ENCODE results near the gene ADGRV1. TPM values are rescaled to one million over a fixed set of nuclear protein-coding genes. Genes with fewer than 3 reads are reported as not detected.

Gene ADGRV1
- total RNA-seq, 1 donor: 0.94 TPM

DNA sequence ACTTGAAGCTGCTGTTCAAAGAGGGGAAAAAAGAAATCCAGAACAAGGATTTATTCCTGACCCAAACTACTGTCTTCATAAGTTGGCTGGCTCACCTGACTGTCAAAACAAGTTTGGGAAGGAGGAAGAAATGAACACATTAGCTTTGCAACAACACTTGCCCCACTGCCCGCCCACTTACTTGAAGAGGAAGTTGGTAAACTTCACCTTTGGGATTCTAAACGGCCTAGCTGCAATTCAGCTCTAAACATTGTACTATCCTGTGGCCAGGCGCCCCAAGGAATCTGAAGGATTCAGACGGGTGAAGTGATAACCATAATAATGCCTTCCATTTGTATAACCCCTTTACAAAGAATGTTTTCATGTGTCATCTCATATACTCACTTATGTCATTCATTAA, 625.1 kb downstream of the ADGRV1 start:
- H3K9me3 ChIP-seq (ENCODE audit: low read depth, low read length): no peaks in the 10 kb centered on the region
- no peak overlapping the region for H3K4me3 ChIP-seq (ENCODE audit: low read length)
- H3K27me3 ChIP-seq (ENCODE audit: insufficient read depth, low read length): no peaks in the 10 kb centered on the region
- H3K4me1 ChIP-seq (ENCODE audit: insufficient read depth, low read length): peaks cover 46% of the 10 kb centered on the region

DNA sequence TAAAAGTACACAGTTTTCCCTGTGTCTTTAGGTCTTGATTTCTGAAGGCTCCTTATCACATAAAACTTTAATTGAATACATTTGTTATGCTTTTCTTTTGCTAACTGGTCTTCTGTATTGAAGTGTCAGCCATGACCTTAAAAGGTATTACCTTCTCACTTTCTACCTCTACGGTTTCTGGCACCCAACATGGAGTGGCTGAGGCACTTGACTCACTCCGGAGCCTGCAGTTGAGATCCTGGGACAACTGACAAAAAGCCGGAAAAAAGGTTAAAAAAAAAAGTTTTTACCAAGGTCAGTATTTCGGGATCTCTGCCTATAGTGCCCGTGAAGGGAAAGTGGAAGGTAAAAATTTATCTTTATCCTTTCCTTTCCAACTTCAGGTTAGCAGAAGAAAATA, 627.5 kb downstream of the ADGRV1 start:
- Histone ChIP-seq H3K27me3 (ENCODE audit: insufficient read depth, low read length) (no peaks in the 10 kb centered on the region), H3K4me1 (ENCODE audit: insufficient read depth, low read length) (peaks cover 61% of the 10 kb centered on the region), H3K9me3 (ENCODE audit: low read depth, low read length) (no peaks in the 10 kb centered on the region), H3K4me3 (ENCODE audit: low read length) (no peak overlapping the region)

DNA sequence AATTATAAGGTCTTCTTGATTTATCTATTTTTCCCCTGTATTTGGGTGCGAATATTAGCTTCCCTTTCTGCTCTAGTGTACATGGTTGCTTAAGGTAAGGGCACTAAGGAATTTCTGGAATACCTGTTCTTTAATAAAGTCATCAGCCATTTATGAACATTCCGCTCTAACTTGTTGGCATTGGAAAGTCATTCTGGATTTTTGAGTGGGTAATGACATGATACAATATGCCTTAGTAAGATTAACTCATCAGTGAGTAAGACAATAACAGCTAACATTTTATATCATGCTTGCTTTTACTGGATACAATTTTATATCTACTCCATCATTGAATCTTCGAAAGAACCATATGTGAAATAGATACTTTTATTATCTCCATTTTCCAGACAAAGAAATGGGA, 628.4 kb downstream of the ADGRV1 start:
- Histone ChIP-seq H3K4me1 (ENCODE audit: insufficient read depth, low read length) (peaks cover 53% of the 10 kb centered on the region), H3K27me3 (ENCODE audit: insufficient read depth, low read length) (no peaks in the 10 kb centered on the region), H3K4me3 (ENCODE audit: low read length) (no peak overlapping the region), H3K9me3 (ENCODE audit: low read depth, low read length) (no peaks in the 10 kb centered on the region)

DNA sequence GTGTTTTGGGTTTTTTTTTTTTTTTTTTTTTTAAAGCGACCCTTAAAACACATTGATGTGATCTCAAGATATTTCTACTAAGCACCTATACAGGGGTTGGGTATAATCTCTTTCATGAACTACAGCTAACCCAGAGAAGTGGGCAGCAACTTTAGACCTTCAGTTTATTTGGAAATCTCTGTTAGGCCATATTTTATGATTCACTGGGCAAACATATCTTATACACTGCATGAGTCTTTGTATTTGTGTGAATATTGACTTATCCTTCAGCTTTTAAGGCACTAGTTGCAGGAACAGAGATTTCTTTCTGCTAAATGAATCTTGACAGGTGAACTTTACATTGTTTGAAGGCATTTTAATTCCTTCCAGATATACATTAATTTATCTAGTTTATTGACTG, 630.2 kb downstream of the ADGRV1 start:
- Histone ChIP-seq H3K9me3 (ENCODE audit: low read depth, low read length) (no peaks in the 10 kb centered on the region), H3K4me3 (ENCODE audit: low read length) (no peak overlapping the region), H3K27me3 (ENCODE audit: insufficient read depth, low read length) (no peaks in the 10 kb centered on the region), H3K4me1 (ENCODE audit: insufficient read depth, low read length) (peaks cover 36% of the 10 kb centered on the region)

DNA sequence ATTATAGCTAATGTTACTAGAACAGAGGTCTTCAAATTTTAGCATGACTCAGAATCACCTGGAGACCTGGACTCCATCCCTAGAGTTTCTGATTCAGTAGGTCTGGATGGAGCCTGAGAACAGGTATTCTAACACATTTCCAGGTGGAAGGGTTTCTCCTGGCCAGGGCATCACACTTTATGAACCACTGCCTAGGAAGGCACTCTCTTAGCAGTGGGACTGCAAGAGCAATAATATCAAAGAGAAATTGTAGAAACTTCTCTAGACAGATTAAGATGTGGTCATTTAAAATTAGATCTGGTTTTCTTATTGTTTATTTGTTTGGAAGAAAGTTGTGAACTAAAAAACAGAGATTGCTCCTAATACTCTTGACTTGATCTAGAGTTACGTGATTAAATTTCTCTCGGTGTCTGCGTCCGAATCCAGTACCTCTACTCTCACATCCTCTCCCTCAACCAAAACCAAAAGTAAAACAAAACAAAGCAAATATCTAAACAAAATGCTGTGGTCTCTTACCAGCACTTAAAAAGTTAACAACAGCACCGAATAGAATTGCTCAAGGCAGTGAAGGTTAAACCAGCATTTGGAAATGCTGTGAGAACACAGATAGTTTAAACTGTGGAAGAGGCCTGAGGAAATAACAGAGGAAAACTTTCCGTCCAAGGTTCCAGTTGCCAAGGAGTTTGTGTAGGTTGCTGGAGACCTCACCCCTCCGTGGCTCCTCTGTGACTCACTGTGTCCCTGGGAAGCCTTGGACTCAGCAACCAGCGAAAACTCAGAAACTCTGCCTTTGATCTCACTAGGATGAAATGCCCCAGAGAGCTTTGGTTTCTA, 631.1 kb downstream of the ADGRV1 start:
- Histone ChIP-seq H3K9me3 (ENCODE audit: low read depth, low read length) (no peaks in the 10 kb centered on the region), H3K4me3 (ENCODE audit: low read length) (no peak overlapping the region), H3K27me3 (ENCODE audit: insufficient read depth, low read length) (no peaks in the 10 kb centered on the region), H3K4me1 (ENCODE audit: insufficient read depth, low read length) (peaks cover 30% of the 10 kb centered on the region)

DNA sequence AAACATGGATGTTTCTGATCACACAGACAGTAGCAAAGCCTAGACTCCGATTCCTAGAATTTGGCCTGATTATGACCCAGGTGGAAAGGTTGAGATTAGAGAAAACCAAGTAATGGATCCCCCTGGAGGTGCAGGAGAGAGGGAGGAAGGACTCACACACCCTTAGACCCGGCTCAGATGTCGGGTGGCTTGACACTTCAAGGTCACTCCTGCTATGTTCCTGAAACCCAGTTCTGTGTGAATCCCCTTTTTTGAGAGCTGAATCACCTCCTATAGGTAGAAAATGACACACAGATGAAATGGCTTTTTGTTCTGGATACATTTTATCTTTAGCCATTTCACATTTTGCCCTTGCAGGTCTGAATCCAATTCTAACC, 631.7 kb downstream of the ADGRV1 start:
- Histone ChIP-seq H3K9me3 (ENCODE audit: low read depth, low read length) (no peaks in the 10 kb centered on the region), H3K4me1 (ENCODE audit: insufficient read depth, low read length) (peaks cover 30% of the 10 kb centered on the region), H3K4me3 (ENCODE audit: low read length) (no peak overlapping the region), H3K27me3 (ENCODE audit: insufficient read depth, low read length) (no peaks in the 10 kb centered on the region)

DNA sequence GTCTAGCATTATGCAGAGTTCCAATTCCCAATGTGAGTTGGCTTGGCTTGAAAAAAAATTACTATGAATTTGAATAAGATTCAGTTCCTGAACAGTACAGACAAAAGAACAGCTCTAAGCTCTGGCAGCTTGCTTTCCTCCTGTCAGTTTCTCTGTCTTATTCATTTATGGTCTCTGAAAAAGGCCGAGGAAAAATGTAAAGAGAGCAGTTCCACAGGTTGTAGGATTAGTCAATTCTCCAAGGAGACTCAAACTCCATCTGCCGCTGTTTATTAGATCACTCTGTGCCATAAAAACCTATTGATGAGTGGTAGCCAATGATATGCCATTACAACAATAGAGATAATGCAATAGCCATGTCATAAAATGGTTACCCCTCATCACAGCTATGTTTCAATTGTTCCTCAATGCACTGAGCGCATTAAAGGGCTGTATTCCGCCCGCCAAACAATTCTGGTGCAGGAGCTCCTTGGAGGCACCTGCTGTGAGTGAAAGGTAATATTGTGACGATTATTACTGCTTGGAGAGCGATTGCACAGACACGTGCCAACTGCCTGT, 636.3 kb downstream of the ADGRV1 start:
- no peak overlapping the region for H3K4me3 ChIP-seq (ENCODE audit: low read length)

DNA sequence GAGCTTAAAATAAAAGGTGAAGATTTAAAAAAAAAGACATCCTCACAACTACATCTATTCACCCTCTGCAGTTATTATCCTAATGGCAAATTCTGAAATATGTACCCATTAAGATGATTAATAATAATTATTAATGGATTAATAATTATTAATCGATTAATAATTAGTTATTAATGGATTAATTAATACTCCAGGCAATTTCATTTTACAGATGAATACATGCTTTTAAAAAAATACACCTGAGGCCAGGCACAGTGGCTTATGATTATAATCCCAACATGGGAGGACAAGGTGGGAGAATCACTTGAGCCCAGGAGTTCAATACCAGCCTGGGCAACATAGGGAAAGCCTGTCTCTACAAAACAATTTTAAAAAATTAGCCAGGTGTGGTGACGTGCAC, 642.1 kb downstream of the ADGRV1 start:
- Histone ChIP-seq H3K9me3 (ENCODE audit: low read depth, low read length) (no peaks in the 10 kb centered on the region), H3K4me3 (ENCODE audit: low read length) (no peak overlapping the region), H3K27me3 (ENCODE audit: insufficient read depth, low read length) (no peaks in the 10 kb centered on the region), H3K4me1 (ENCODE audit: insufficient read depth, low read length) (no peaks in the 10 kb centered on the region)

More for the DNA sequence above, 636.3 kb downstream of the ADGRV1 start:
- H3K9me3 ChIP-seq (ENCODE audit: low read depth, low read length): no peaks in the 10 kb centered on the region
- H3K4me1 ChIP-seq (ENCODE audit: insufficient read depth, low read length): peaks cover 9% of the 10 kb centered on the region
- H3K27me3 ChIP-seq (ENCODE audit: insufficient read depth, low read length): no peaks in the 10 kb centered on the region

DNA sequence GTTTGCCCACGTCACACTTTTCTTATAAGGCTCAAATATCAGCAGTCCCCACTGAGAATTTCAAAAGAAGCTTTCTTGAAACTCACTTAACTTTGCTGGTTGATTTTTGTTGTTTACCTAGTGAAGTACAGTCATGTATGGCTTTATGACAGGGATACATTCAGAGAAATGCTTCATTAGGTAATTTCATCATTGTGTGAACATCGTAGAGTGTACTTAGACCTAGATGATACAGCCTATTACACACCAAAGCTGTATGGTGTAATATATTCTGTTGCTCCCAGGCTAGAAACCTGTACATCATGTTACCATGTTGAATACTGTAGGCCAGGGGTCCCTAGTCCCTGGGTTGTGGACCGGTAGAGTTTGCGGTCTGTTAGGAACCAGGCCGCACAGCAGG, 647.5 kb downstream of the ADGRV1 start:
- Histone ChIP-seq H3K27me3 (ENCODE audit: insufficient read depth, low read length) (no peaks in the 10 kb centered on the region), H3K9me3 (ENCODE audit: low read depth, low read length) (no peaks in the 10 kb centered on the region), H3K4me3 (ENCODE audit: low read length) (no peak overlapping the region), H3K4me1 (ENCODE audit: insufficient read depth, low read length) (no peaks in the 10 kb centered on the region)

DNA sequence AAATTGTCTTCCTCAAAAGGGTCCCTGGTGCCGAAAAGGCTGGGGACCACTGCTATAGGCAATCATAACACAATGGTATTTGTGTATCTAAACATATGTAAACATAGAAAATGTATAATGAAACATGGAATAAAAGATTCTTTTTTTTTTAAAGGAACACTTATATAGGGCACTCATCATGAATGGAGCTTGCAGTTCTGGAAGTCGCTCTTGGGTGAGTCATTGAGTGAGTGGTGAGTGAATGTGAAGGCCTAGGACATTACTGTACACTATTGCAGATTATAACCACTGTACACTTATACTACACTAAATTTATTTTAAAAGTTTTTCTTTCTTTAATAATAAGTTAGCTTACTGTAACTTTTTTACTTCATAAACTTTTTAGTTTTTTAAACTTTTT, 648.1 kb downstream of the ADGRV1 start:
- no peak overlapping the region for H3K4me3 ChIP-seq (ENCODE audit: low read length)
- H3K4me1 ChIP-seq (ENCODE audit: insufficient read depth, low read length): no peaks in the 10 kb centered on the region

DNA sequence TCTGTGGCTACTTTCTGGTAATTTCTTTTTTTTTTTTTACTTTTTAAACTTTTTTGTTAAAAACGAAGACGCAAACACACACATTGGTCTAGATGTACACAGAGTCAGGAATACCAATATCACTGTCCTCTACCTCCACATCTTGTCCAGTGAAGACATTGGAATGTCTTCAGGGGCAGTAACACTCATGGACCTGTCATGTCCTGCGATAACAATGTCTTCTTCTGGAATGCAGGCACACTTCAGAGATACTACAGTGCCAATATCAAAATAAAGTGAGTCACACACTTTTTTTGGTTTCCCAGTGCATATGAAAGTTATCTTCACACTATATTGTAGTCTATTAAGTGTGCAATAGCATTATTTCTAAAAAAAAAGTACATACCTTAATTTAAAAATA, 648.7 kb downstream of the ADGRV1 start:
- Histone ChIP-seq H3K4me3 (ENCODE audit: low read length) (no peak overlapping the region), H3K9me3 (ENCODE audit: low read depth, low read length) (no peaks in the 10 kb centered on the region), H3K27me3 (ENCODE audit: insufficient read depth, low read length) (no peaks in the 10 kb centered on the region), H3K4me1 (ENCODE audit: insufficient read depth, low read length) (peaks cover 3% of the 10 kb centered on the region)

More for the DNA sequence above, 648.1 kb downstream of the ADGRV1 start:
- Histone ChIP-seq H3K27me3 (ENCODE audit: insufficient read depth, low read length) (no peaks in the 10 kb centered on the region), H3K9me3 (ENCODE audit: low read depth, low read length) (no peaks in the 10 kb centered on the region)

DNA sequence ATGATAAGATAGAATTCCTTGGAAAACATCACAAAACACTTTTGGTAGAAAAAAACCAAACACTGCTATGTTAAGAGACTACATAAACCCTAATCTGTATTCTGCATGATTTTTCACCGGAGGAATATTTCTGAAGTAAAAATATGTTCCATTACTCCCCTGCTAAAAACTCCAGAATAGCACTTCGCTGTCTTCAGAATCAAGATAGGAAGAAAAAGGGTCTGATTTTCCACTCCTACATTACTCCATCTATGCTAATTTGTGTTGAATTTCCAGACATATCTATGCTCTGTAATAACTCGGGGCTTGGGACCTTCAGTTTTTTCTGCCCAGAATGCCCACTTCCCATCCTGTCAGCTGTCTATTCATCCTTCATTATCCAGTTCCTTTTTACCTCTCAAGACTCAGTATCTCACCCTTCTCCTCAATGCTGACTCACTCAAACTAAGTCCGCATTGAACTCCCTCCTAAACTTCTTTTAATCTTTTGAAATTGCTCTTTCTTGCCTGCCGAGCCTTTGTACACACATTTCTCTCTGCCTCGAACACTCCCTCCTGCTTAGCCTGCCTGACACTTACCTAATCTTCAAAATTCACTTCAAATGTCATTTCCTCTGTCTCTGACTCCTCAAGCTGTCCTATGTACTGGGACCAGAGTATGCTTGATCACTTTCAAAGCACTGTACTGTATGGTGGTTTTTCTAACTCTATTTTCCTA, 653.6 kb downstream of the ADGRV1 start:
- Histone ChIP-seq H3K4me3 (ENCODE audit: low read length) (no peak overlapping the region), H3K4me1 (ENCODE audit: insufficient read depth, low read length) (peaks cover 11% of the 10 kb centered on the region), H3K27me3 (ENCODE audit: insufficient read depth, low read length) (no peaks in the 10 kb centered on the region), H3K9me3 (ENCODE audit: low read depth, low read length) (no peaks in the 10 kb centered on the region)

DNA sequence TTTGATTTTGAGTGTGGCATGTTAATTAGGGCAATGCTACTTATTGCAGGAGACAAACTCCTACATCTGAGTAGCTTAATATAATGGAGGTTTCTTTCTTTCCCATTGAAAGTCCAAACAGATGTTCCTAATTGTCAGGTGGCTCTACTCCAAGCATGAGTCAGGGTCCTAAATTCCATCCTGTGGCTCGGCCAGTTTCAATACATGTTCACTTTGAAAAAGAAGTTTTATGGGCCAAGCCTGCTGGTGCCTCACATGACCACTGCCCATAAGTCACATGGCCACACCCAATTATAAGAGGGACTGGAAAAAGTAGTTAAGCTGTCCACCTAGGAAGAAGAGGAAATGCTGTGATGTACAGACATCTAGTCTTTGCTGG, 654.1 kb downstream of the ADGRV1 start:
- Histone ChIP-seq H3K9me3 (ENCODE audit: low read depth, low read length) (no peaks in the 10 kb centered on the region), H3K27me3 (ENCODE audit: insufficient read depth, low read length) (no peaks in the 10 kb centered on the region), H3K4me1 (ENCODE audit: insufficient read depth, low read length) (peaks cover 11% of the 10 kb centered on the region), H3K4me3 (ENCODE audit: low read length) (no peak overlapping the region)

Data from mononuclear cell (primary cell).